Urinary bladder (tissue), 4 donors: ENCODE data around the gene SDC3. TPM values are rescaled to one million over a fixed set of nuclear protein-coding genes. Genes with fewer than 3 reads are reported as not detected.
"Not testable (repeated sequence)": the region's sequence is repeated elsewhere in the genome, so short reads cannot be mapped to it uniquely, and the experiment has no call there.

ENCODE experiments used
- DNase-seq: peaks from one replicate; pipeline ENCODE4 v3.0.0-alpha.2; 2015; ENCODE audit errors: extremely low spot score
- H3K27ac ChIP-seq: one replicate; pipeline ENCODE4 v1.5.1; 2013; ENCODE audit warnings: low read depth, mild to moderate bottlenecking, moderate library complexity
- H3K36me3 ChIP-seq: one replicate; pipeline ENCODE4 v1.6.1; 2013; ENCODE audit warnings: mild to moderate bottlenecking, moderate library complexity; ENCODE audit not compliant: insufficient read depth
- H3K4me1 ChIP-seq: one replicate; pipeline ENCODE4 v1.6.1; 2013; ENCODE audit warnings: mild to moderate bottlenecking, moderate library complexity; ENCODE audit not compliant: insufficient read depth
- H3K4me3 ChIP-seq: one replicate; pipeline ENCODE4 v1.5.1; 2013; ENCODE audit warnings: low read depth, low read length
- WGBS: extraction: QIAGEN DNeasy Blood & Tissue Kit; methylation state at CpG from one replicate; pipeline ENCODE4 v1.1.7; 2013; 5-methylcytosine and 5-hydroxymethylcytosine counted together
- polyA plus RNA-seq: library from polyadenylated mRNA; stranded (reverse); fragments of 200-250 nt; gene quantifications from one replicate; pipeline ENCODE4 v1.2.3, GENCODE V29; 2013
- total RNA-seq: library from RNA; depleted of rRNA; stranded (reverse); fragments of >200 nt; gene quantifications from one replicate; pipeline ENCODE4 v1.2.3, GENCODE V29; 2014
- donor health status: healthy with polysubstance abuse.
- donor health status: healthy.

The SDC3 gene, protein sequence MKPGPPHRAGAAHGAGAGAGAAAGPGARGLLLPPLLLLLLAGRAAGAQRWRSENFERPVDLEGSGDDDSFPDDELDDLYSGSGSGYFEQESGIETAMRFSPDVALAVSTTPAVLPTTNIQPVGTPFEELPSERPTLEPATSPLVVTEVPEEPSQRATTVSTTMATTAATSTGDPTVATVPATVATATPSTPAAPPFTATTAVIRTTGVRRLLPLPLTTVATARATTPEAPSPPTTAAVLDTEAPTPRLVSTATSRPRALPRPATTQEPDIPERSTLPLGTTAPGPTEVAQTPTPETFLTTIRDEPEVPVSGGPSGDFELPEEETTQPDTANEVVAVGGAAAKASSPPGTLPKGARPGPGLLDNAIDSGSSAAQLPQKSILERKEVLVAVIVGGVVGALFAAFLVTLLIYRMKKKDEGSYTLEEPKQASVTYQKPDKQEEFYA
- 32.4 TPM for total RNA-seq
- polyA plus RNA-seq, result 107 TPM

DNA sequence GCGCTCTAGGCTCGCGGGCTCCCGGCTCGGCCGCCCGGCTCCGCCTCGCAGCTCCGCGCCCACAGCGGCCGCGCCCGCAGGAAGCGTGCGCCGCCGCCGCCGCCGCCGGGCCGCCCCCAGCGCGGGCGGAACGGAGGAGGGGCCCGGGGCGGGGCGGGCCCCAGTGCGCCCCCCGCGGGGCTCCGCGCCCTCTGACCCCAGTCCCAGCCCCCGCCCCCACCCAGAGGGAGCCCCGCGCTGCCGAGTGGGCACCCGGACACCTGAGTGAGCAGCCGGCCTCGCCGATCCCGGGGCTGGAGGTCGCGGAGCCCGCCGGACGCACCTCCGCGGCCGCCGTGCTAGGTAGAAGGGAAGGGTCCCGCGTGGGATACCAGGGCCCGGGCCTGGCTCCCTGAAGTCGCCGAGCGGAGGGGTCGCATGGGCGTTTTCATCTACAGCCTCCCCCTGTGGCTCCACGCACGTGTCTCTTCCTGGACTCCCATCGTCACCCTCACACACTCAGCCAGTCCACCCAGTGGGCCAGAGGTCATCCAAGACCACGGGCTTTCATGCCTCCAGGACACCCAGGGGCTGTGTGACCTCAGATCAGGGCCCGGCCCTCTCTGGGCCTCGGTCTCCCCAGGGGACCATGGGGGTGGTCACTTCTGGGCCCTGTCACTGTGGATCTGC, at the start of gene SDC3:
Gene SDC3 (minus strand): TSS at position 63 of the 669 bp plus-strand sequence. CDS start 172 bp downstream, outside the sequence.
- H3K4me3 ChIP-seq, result peak within 1 kb of the TSS; percentile 73
- no peaks in the 10 kb centered on the region for H3K36me3 ChIP-seq
- no peak for DNase-seq
- H3K27ac ChIP-seq, result no peak within 1 kb of the TSS
- 2% methylated on average over 63 of the region's 68 CpGs for WGBS
- peaks cover 1% of the 10 kb centered on the region for H3K4me1 ChIP-seq

DNA sequence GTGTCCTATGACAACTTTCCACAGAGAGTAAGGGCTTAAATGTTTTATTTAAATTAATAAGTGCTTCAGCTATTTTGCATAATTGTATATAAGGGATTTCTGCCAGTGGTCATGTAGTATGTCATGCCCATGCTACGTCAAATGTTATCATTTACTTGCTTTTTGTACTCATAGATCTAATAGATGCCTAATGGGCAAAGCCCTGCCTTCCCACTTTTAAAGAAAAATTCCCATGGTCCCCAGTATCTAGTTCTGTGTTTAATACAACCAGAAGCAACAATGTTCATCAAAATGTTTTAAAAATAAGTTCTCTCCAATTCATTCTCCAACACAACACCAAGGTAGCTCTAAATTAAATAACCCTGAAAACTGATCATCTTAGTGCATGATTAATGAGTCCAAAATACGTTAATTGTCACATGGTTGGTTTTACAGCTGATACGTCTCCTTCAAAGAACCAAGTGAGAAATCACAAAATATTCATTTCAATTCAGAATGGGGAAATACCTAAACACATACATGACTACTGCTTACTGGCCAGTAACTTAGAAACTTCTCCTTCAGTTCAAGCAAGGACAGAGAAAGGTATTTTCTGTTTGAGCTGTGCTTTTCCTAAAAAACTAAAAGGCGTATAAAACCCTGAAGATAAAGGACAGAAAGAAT, 49.1 kb upstream of the SDC3 start:
- 90% methylated on average over 4 of the region's 4 CpGs for WGBS
- peaks cover 4% of the 10 kb centered on the region for H3K36me3 ChIP-seq
- H3K27ac ChIP-seq, result no peak overlapping the region
- no peak for DNase-seq
- no peak overlapping the region for H3K4me3 ChIP-seq
- H3K4me1 ChIP-seq, result no peaks in the 10 kb centered on the region

DNA sequence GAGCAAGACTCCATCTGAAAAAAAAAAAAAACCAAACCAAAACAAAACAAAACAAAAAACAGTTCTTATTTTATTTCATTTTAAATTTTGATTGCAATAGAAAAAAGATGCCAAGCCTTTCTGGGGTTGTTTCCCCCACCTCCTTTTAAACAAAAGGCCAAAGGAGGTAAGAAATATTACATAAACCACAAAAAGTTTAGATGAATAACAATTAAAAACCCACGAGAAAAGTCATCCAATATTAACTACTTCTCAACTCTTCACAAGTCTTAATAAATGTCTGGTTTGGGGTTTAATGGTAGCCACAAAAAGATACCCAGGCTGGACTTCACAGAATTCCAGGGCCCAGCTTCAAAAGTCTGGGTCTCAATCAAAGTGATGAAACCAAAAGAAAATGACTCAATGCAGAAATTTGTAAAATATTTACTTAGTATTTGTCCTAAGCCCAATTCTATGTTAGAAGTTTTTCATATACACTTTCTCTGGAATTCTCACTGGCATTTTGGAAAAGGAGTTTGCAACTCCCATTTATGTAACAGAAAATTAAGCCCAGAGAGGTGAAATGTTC, 47.0 kb upstream of the SDC3 start:
- Histone ChIP-seq H3K27ac (no peak overlapping the region), H3K36me3 (peaks cover 4% of the 10 kb centered on the region), H3K4me3 (no peak overlapping the region), H3K4me1 (no peaks in the 10 kb centered on the region)
- no peak for DNase-seq
- WGBS, result 40% methylated on average over 1 of the region's 1 CpG

DNA sequence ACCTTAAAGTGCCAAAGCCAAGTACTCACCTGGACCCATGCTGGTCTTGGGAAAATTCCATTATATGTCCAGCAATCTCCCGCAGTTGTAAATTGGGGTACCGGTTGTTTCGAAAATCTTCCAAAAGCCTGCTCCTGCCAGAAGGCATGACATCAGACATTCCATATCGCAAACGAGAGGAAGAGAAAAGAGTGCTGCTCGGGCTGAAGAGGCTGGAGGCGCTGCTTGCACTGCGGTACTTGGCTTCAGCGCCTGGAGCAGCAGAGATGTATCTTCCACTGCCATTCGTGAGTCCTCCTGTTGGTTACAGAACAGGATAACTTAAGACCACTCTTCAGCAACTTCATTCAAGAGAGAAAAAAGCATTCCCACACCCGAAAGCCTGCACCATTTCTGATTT, 45.1 kb upstream of the SDC3 start:
- peaks cover 4% of the 10 kb centered on the region for H3K36me3 ChIP-seq
- H3K4me3 ChIP-seq, result no peak overlapping the region
- WGBS, result 85% methylated on average over 11 of the region's 11 CpGs
- no peak for DNase-seq
- no peaks in the 10 kb centered on the region for H3K4me1 ChIP-seq
- H3K27ac ChIP-seq, result no peak overlapping the region

- no peak for DNase-seq
- Histone ChIP-seq H3K4me3 (no peak overlapping the region), H3K36me3 (peaks cover 8% of the 10 kb centered on the region), H3K4me1 (no peaks in the 10 kb centered on the region), H3K27ac (no peak overlapping the region)
- 88% methylated on average over 5 of the region's 5 CpGs for WGBS
Observed at GRCh38 chr1:30952098-30952497, 43.5 kb upstream of the SDC3 start.

GRCh38 chr1:30950700-30951099, 42.1 kb upstream of the SDC3 start:
- Histone ChIP-seq H3K4me1 (no peaks in the 10 kb centered on the region), H3K36me3 (peaks cover 8% of the 10 kb centered on the region), H3K4me3 (no peak overlapping the region), H3K27ac (no peak overlapping the region)
- DNase-seq, result no peak
- 96% methylated on average over 5 of the region's 5 CpGs for WGBS

DNA sequence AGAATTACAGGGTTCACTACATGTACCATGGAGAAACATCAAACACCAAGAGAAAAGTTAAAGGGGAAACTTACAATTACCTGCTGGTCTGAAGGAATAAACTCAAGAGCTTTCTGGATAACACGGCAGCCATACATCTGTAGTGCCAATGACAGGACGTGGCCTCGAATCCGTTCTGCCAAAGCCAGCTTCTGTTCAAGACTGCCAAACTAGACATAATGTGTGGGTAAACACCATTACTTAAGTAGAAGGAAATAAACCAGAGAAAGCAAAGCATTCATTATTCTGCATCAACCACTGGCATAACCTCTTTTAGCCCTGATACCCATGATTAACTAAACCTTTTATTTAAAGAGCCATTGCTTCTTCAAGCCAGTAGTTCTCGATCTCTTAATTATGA, 41.5 kb upstream of the SDC3 start:
- Histone ChIP-seq H3K4me3 (no peak overlapping the region), H3K36me3 (peaks cover 8% of the 10 kb centered on the region), H3K4me1 (no peaks in the 10 kb centered on the region), H3K27ac (no peak overlapping the region)
- no peak for DNase-seq
- 93% methylated on average over 5 of the region's 5 CpGs for WGBS

- H3K36me3 ChIP-seq, result peaks cover 12% of the 10 kb centered on the region
- H3K4me3 ChIP-seq, DNase-seq, H3K27ac ChIP-seq, H3K4me1 ChIP-seq: not testable (repeated sequence)
- WGBS, result no CpG with 5 or more reads among the region's 1 CpG
Observed at GRCh38 chr1:30949487-30949838, 40.9 kb upstream of the SDC3 start.

DNA sequence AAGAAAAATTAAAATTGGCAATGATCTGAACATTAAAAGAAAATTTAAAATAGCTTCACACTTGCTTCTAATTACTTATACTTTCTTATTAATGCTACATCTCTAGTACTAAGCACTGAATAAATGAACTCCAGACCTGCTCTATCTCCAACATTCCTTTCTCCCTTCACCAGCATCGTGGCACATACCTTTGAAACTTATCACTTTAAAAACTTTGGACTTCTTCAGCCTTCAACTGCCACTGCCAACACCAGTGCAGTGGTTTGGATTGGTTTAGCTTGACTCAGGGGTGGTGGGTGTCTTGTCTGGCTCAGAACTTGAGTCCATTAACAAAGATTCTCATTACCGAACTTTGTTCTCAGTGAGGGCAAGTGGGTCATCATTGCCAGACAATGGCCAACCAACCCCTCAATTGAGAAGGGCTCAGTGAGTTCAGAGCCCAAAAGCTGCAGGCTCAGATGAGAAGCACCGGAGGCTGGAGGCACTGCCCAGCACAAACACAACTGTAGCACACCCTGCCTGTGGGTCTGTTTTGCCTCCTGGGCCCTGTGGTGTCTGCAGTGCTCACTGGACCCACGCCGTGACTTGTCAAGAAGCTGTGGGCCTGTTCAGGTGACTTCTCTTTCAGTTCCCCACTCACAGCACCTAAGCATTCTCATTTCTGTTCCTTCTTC, 40.4 kb upstream of the SDC3 start:
- 77% methylated on average over 1 of the region's 5 CpGs for WGBS
- H3K27ac ChIP-seq, H3K4me1 ChIP-seq, H3K4me3 ChIP-seq, DNase-seq: not testable (repeated sequence)
- H3K36me3 ChIP-seq, result peaks cover 12% of the 10 kb centered on the region

GRCh38 chr1:30948278-30948677, 39.7 kb upstream of the SDC3 start:
- Histone ChIP-seq H3K4me3 (no peak overlapping the region), H3K27ac (no peak overlapping the region), H3K36me3 (peaks cover 12% of the 10 kb centered on the region), H3K4me1 (no peaks in the 10 kb centered on the region)
- no peak for DNase-seq
- 93% methylated on average over 3 of the region's 3 CpGs for WGBS

GRCh38 chr1:30947212-30947611, 38.7 kb upstream of the SDC3 start:
- peaks cover 9% of the 10 kb centered on the region for H3K36me3 ChIP-seq

GRCh38 chr1:30942326-30942963, 33.9 kb upstream of the SDC3 start:
- H3K36me3 ChIP-seq, result peaks cover 11% of the 10 kb centered on the region
- no peak overlapping the region for H3K27ac ChIP-seq
- H3K4me3 ChIP-seq, result no peak overlapping the region
- no peaks in the 10 kb centered on the region for H3K4me1 ChIP-seq
- 92% methylated on average over 7 of the region's 7 CpGs for WGBS
- DNase-seq, result no peak

More at GRCh38 chr1:30947212-30947611, 38.7 kb upstream of the SDC3 start:
- Histone ChIP-seq H3K4me3 (no peak overlapping the region), H3K27ac (no peak overlapping the region), H3K4me1 (no peaks in the 10 kb centered on the region)
- DNase-seq, result no peak

DNA sequence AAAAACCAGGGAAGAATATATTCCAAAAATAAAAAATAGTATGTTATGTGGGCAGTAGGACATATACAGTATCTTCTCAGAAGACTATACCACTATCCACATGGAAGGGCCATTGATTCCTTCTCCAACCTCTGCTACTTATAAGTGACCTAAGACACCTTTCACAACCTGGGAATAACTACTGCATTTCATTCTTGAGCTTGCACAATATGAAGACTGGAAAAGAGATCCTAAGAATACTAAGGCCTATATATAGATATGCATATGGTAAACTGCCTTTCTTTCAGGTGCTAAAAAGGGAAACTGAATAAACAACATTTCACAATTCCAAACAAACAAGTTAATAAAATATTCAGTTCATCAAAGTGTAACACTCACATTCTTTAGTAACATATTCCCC, 32.0 kb upstream of the SDC3 start:
- Histone ChIP-seq H3K36me3 (peaks cover 9% of the 10 kb centered on the region), H3K4me1 (no peaks in the 10 kb centered on the region), H3K27ac (no peak overlapping the region), H3K4me3 (no peak overlapping the region)
- DNase-seq, result no peak
